ENCODE data around the gene PRM1. TPM values are rescaled to one million over a fixed set of nuclear protein-coding genes. Genes with fewer than 3 reads are reported as not detected.

PRM1 gene
- total and polyA plus RNA-seq, 2 of the 13 experiments (the other 11 are each of a cell fraction or from before 2014, with no cell fraction given), result not detected

GRCh38 chr16:11322823-11323222 lies 41.7 kb upstream of the PRM1 start:
- no peak overlapping the region for H3K4me2 ChIP-seq (ENCODE audit: low read depth, low read length)
- CTCF ChIA-PET (ENCODE audit: low intra/inter-chr PET ratio, low total read pairs), result no interaction called here
- no peaks in the 10 kb centered on the region for H3K79me2 ChIP-seq (ENCODE audit: insufficient read depth, low read length)
- no peak overlapping the region for H3K9ac ChIP-seq (ENCODE audit: insufficient read depth, low read depth, low read length)
- TF ChIP-seq ZNF841 (CRISPR knock-in tag; IDR thresholded peaks at IDR 0.05; ENCODE audit: borderline replicate concordance), result no peak
- 0 out of 2 replicates have a peak, but pooled peaks have one; percentile 39 for TF ChIP-seq ZFP90 (CRISPR knock-in tag; IDR thresholded peaks at IDR 0.05; ENCODE audit: borderline replicate concordance)
- TF ChIP-seq ARNTL (CRISPR knock-in tag; IDR thresholded peaks at IDR 0.05), result no peak
- TF ChIP-seq PHF20 (CRISPR knock-in tag; IDR thresholded peaks at IDR 0.05), result no peak
- TF ChIP-seq ZHX1 (CRISPR knock-in tag; IDR thresholded peaks at IDR 0.05; ENCODE audit: low read depth), result no peak
- no peak for TF ChIP-seq MED13 (CRISPR knock-in tag; IDR thresholded peaks at IDR 0.05)
- peak; percentile 50 for TF ChIP-seq ZNF629 (CRISPR knock-in tag; conservative IDR thresholded peaks at IDR 0.05)
- peak; percentile 94 for TF ChIP-seq ZNF768 (CRISPR knock-in tag; IDR thresholded peaks at IDR 0.05)
- no peak for ATAC-seq
- H2AFZ ChIP-seq (ENCODE audit: low read length), result no peak overlapping the region
- DNase-seq (ENCODE audit: low spot score), result no peak
- H3K27ac ChIP-seq (ENCODE audit: extremely low read length, insufficient read depth, low read length), result no peak overlapping the region
- H3K27me3 ChIP-seq (ENCODE audit: control insufficient read depth in 1 of 2, insufficient read depth in 2 of 2, low read length in 2 of 2), result no peaks in the 10 kb centered on the region
- no peak for FAIRE-seq
- no peaks in the 10 kb centered on the region for H3K36me3 ChIP-seq (replicated peaks in 1 of 2; ENCODE audit: control insufficient read depth in 1 of 2, insufficient read depth in 2 of 2, low read length in 2 of 2)
- 27% methylated on average over 3 of the region's 3 CpGs for WGBS (ENCODE audit: low lambda C conversion rate)
- POLR2A ChIA-PET, result no interaction called here
- no peaks in the 10 kb centered on the region for H3K9me3 ChIP-seq (ENCODE audit: low read length)
- H3K4me3 ChIP-seq (replicated peaks in 1 of 3; ENCODE audit: insufficient read depth in 1 of 3, low read depth in 2 of 3, low read length in 3 of 3), result no peak overlapping the region
- BruUV-seq (replicated peaks), result no TSS peak
- H4K20me1 ChIP-seq (ENCODE audit: insufficient read depth, low read length), result no peaks in the 10 kb centered on the region
- in situ Hi-C loops (cut with HindIII; ENCODE audit: extremely low pct_ligation_motif_present, low pct_unique_long_range_greater_than_20kb), result no loop called here
- peaks cover 36% of the 10 kb centered on the region for H3K4me1 ChIP-seq (ENCODE audit: insufficient read depth, low read length)
- intact Hi-C loops (cut with micrococcal nuclease; ENCODE audit: unreplicated experiment), result no loop called here
